CD1c-positive myeloid dendritic cell (primary cell): ENCODE measurements around the gene SMURF2.
A peak's percentile ranks its signal among the peaks of the same experiment; 100 is the strongest.

ENCODE experiments used
- DNase-seq: peaks from one replicate; pipeline ENCODE4 v3.0.0-alpha.2; 2016; ENCODE audit errors: extremely low spot score

The SMURF2 gene

GRCh38 chr17:64503821-64504768, 158.0 kb downstream of the SMURF2 start:
- peak; percentile 8 for DNase-seq

- no peak for DNase-seq
These were observed 158.8 kb downstream of the SMURF2 start for GRCh38 chr17:64503341-64503740.

- no peak for DNase-seq
These were observed 159.3 kb downstream of the SMURF2 start for GRCh38 chr17:64502809-64503208.

- DNase-seq, result no peak
These were observed 160.1 kb downstream of the SMURF2 start for GRCh38 chr17:64502021-64502420.

- no peak for DNase-seq
These were observed 161.0 kb downstream of the SMURF2 start for GRCh38 chr17:64500862-64501765.

- DNase-seq, result no peak
These were observed 161.6 kb downstream of the SMURF2 start for GRCh38 chr17:64500487-64500859.

- DNase-seq, result no peak
These were observed 162.2 kb downstream of the SMURF2 start for GRCh38 chr17:64499805-64500486.

GRCh38 chr17:64498308-64499203, 163.6 kb downstream of the SMURF2 start:
- DNase-seq, result no peak

- peak; percentile 53 for DNase-seq
These were observed 164.5 kb downstream of the SMURF2 start for GRCh38 chr17:64497565-64498035.

GRCh38 chr17:64496786-64497564, 165.1 kb downstream of the SMURF2 start, which contains the start of gene POLG2:
Gene POLG2, minus strand, starts transcription at chr17:64497054. Its CDS starts 86 bp downstream, at chr17:64496968.
- peak; percentile 98 for DNase-seq

GRCh38 chr17:64496348-64496785, 165.7 kb downstream of the SMURF2 start:
- DNase-seq, result peak; percentile 68
